Stimulated activated CD8-positive, alpha-beta memory T cell treated with anti-CD3 and anti-CD28 coated beads, Interleukin-15, amount 100 ng/mL, for 24 hours (primary cell): ENCODE results near the gene MLLT1.

ENCODE experiments used
- DNase-seq: peaks from one replicate; pipeline ENCODE4 v3.0.0-alpha.2; 2020; ENCODE audit warnings: low read depth

Gene MLLT1

DNA sequence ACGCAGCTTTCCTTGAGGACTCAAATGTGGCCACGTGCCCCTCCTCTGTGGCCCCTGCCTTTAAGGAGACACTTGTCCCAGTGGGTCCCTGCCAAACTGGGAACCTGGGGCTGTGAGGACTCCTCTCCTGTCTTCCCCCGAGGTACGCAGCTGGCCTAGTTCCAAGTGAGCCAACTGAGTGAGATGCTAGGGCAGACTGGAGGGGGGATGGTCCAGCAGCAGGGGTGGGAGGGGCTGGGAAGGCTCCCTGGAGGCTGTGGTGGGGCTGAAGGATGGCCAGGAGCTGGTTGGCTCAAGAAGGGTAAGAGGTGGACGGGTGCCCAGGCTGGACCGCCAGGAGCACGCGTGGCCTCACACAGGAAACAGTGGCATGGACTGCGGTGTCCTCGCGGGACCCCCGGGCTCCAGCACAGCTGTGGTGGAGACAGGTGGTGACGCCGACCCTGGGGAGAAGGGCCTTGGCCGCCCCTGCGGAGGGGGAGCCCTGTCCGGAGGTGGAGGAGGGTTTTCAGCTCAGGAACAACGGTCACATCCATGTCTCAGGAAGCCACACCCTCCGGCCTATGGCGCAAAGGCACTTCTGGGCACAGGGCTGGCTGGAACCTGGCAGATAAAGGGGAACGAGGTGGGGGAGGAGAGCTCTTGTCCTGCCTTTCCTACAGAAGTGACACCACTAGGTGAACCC, 45.8 kb downstream of the MLLT1 start:
- no peak for DNase-seq

DNA sequence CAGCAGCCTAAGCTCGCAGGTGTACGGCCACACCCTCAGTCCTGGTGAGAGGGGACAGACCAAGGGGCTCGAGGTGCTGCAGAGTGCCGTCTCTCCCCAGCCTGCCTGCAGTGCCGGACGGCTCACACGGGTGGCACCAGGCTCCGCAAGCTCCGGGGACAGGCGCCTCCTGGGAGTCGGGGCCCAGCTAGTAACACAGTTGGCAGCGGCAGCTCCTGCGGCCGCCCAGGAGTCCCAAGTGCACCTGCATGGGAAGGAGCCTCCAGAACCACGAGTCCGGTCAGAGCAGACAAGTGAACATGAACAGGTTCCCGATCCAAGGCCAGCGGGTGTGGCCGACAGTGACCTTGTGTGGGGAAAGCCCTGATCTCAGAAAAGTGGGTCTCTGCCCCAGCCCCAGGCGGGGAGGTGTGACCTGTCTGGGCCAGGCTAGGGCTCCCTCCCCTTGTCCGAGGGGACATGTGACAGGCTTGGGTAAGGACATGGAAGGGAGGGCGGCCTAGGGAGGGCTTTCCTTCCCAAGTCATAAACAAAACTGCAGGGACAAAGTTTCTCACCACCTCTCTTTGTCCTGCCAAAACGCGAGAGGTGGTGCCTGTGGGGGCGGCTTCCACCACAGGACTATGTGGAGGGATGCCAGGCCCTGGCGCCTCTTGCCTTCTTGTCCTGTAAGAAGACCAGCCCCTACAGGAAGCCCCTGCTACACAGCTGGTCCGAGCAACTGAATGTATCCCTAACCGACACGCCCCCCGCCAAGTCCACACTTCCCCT, 46.5 kb downstream of the MLLT1 start:
- no peak for DNase-seq

DNA sequence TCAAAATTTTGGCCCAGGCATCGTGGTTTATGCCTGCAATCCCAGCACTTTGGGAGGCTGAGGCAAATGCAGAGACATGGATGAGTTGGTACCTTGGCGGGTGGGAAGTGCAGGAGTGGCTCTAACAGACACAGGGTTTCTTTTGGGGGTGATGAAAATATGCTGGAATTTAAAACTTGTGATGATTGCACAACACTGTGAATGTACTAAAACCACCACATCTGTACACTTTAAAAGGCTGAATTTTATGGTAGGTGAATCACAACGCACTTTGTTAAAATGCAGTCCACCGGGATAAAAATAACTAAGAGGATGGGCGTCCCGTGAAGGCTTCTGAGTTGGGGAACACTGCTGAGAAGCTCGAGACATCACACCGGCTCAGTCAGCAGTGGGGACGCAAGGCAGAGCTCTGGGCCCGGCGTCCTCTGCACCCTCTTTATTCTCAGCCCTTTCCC, 47.1 kb downstream of the MLLT1 start:
- DNase-seq = no peak

DNA sequence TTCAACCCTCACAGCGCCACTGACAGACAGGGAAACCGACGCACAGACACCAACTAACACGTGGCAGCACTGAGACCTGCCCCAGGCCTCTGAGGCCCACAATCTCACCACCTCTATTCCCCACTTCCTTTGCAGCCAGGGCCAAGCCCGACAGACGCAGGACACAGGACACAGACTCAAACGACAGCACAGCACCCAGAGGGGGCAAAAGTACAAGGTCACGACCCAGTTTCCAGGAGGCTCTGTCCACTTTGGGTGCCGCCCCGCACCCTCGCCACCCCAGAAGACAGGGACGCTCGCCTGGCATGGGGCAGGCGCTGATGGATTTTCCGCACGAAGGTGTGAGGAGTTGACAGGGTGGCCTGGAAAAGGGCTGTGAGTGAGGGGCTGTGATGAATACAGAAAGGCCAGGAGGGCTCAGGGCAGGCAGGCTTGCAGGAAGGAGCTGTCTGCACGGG, 48.8 kb downstream of the MLLT1 start:
- no peak for DNase-seq

DNA sequence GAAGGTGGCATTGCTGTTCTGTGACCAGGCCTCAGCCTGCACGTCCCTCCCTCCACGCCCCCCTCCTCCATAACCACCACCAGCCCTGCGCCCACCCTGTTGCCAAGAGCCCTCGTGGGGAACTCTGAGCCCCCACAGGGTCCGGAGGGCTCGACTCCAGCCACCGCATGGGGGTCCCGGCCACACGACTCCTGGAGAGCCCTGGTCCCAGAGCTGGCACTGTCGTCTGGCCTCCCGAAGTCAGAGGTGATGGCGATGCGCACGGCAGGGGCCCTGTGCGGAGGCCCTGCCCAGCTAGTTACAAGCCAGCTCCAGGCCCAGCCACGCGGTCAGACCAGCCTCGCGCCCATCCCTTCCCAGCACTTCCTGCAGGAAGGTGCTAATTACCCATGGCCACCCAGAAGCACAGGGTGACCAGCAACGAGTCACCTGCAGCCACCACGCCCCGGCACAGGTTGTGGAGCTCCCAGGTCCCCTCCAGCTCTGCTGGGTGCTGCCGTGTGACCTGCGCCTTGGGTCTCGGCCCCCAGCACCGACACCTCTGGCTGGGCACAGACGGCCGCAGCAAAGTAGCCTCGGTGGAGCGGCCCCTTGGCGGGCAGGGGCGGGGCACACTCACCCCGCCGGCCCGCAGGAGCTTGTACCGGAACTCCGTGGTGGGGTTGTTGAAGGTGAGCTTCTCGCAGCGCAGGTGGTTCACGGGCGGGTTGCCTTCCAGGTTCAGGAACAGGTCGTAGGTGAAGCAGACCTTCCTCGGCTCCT, 49.6 kb downstream of the MLLT1 start:
- DNase-seq = no peak

DNA sequence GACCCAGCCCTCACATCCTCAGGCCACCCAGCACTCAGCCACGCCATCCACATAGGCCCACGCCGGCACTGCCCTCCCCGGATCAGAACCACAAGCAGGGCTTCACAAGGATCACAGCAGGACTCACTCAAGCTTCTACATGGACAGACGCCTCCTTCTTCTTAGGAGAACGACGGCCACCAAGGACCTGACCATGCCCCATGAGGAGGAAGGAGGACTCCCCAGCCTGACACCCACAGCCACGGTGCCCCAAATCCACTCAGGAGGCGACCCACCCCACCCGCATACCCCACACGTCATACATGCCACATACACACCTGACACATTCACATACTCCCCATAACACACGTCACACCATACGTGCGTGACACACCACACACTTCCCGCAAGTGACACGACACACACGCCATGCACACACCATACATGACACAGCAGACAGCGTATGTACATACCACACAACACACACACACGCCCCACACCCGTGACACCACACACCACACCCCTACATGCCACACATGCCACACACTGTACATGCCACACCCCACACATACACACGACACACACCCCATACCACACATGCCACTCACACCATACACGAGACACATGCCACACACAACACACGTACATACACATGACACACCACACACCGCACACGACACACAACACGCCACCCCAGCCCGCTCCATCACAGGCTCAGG, 50.4 kb downstream of the MLLT1 start:
- no peak for DNase-seq

DNA sequence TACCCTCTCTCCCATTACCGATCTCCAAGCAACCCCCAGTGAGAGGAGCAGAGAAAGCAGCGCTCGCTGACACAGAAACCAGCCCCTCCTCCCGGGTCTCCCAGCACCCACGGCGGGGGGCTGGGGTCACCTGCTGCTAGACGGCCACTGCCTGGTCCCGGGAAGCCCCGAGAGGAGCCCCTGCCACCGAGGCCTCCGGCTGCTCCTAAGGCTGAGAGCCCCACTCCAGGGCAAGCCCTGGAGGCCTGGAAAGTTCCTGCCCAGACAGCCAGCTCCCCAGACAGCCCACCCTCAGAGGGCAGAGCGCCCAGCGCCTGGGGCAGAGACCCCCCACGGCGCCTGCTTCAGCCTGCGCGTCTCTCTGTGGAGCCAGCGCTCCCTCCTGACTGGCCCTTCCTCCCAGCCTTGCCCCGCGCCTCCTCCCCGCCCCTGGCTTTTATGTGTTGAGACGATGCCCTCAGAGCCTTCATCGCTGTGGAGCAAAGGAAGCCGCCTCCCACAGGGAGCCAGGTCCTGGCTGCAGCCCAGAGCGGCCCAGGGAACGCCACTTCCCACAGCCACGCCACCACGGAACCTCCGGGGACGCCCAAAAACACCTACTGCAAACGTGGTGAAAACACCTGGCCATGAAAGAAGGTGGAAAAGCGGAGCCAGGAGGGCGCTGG, 51.1 kb downstream of the MLLT1 start:
- no peak for DNase-seq

DNA sequence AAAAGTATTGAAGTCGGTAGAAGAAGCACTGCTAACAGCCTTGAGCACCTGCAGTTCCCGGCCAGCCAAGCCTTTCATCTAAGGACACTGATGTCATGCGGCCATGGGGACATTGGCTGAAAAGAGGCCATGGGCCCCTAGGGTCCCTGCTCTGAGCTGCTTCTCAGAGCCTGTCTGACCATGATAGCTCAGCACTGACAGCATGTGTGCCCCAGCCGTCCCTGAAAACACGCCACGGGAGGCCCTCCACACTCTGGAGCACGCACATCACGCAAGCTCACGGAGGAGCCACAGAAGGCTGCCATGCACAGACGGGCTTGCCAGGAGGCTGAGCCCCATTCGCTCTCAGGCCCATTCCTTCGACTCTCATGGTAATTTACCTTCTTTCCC, 51.8 kb downstream of the MLLT1 start:
- DNase-seq = no peak

DNA sequence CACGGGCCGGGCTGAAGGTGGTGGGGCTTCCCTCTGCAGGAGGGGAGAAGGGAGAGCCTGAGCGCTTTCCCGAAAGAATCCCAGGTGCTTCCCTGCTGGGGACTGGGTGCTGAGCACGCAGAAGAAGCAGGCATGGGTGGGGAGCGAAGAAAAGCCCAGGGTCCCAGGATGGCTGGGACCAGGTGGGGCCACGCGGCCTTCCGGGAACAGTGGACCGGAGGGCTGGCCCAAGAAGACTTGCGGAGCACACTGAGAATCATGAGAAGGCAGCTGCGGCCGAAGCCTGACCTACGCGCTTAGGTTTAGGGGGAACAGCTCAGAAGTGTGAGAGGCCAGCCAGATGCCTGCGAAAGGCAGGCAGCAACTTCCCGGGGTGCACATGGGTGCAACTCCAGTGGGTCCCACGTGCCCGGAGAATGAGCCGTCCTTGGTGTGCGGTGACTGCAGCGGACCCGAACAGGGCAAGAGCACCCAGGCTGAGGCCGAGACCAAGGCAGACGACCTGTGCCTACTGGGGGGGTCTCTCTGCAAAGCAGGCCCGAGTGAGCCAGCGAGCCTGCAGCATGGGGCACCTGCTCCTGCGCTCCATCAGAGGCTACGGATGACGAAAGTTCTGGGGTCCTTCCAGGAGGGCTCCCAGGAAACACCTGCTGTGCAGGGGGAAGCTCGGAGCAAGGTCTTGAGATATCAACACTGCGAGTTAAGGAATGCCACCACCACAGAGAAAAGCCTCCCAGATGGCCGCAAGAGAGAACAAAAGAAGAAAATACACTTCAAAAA, 52.4 kb downstream of the MLLT1 start:
- DNase-seq = no peak

DNA sequence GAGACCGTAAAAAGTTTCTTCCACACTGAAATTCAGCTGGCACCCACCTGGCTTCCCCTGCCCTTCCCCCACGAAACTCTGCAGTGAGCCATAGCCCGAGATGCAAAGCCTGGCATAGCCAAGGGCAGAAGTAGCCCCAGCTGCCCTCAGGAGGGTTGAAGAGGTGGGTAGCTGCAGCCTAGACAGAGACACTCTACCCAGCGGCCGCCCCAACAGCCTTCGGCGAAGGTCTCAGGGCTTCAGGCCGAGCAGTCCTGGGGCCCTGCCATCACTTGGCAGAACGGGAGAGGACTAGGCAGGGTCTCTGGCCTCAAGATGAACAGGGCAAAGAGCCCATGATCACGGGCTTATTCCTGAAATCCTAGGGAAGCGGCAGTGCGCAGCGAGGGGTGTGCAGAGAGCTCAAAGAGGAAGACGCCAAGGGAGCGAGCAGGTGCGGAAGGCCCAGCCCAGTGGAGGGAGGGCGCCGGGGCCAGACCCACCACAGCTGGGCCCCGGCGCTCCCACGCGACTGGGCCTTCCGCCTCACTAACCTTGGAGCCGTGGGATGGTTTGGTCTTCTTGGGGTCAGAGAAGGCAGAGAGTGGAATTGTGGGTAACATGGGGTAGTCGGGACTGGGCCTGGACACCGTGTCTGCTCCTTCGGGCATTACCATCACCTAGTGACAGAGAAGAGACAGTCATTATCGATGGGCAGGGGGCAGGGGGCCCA, 53.2 kb downstream of the MLLT1 start:
- DNase-seq = no peak

DNA sequence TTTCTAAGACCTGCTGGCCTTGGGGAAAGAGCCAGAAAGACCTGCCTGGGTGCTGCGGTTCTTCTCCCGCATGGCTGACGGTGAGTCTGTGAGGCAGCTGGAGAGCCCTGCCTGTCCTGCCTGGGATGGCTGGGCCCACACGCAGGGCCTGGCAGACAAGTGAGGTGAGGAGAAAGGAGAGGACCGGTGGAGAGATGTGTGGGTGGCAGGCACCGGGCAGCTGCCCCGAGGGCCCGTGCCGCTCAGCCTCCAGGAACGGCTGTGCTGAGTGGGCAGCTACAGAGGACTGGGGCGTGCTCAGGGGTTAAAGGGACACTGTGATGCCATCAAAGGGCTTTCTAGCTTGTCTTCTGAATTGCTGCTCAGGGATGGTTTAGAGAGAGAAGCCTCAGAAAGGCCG, 53.8 kb downstream of the MLLT1 start:
- DNase-seq = no peak

DNA sequence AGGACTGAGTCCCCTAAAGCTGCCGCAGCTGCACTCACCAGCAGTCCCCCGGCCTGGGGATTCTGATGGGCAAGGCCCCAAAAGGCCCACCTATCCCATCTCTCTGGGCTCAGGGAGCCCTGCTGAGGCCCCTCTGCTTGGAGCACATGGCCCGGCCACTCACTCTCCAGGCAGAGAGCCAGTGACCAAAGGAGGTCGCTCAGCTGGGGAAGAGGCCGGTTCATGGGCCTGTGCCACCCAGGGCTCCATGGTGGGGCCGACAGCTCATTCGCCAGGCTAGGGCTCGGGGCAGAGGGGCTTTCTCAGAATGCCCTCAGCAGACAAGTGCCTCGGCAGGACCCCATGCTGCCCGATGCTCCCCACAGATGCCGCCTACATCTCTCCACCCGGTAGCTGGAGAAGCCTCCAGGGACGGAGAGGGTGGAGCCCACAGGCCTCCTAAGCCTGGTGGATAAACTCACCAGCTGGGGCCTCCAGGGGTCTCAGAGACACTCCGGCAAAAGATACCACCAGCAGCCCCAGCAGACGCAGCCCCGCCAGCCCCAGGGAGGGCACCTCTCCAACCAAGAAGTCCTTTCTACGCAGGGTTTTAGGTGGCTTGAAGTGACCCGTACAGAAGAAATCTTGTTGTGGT, 54.4 kb downstream of the MLLT1 start:
- no peak for DNase-seq

DNA sequence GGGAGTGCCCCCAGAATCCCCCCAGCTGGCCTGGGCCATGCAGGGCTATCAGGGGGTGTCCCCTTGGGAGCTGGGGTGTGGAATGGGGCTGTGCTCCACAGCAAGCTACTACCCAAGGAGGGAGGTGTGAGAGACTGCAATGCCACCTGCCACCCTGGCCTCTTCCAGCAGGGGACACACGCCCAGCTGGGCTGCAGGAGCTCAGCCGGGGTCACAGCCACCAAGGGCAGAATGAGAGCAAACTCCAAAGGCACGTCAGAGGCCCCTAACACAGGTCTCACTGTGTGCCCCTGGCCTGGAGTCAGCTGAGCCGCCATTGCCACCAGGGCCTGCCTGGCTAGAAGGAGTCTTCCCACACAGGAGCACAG, 55.5 kb downstream of the MLLT1 start:
- no peak for DNase-seq

DNA sequence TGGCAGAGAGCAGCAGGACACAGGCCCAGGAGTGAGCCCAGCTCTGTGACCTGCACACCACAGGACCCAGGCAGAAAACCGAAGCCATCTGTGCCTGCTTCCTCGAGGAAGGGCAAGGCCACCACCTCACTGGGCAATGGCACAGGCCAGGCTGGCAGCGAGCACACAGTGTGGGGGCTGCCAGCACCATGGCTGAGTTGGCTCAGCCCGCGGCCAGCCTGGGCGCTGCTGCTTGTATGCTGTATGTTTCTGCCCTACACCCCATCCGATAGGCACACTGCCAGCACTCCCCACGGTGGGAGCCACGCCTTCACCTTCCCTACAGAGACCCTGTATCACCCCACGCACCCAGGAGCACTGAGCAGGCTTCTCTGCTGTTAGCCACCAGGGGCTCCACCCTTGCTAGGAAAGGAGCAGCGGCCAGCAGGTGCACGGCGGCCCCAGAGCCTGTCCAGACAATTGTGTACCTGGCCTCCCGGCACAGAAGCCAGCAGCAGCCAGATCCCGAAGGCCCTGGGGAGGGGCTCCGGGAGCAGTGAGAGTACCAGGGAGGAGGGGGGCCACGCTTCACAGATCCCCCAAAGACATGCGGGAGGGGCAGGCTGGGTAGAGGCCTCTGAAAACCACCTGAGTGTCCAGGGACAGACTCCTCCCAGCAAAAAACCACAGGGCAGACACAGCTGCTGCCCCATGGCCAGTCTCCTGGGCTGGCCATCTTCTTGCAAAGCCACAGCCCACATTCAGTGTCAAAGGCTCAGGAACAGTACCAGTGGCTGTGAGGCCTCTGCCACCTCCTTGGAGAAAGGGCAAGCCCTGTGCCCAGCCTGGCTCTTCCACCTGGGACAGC, 56.1 kb downstream of the MLLT1 start:
- DNase-seq = no peak

DNA sequence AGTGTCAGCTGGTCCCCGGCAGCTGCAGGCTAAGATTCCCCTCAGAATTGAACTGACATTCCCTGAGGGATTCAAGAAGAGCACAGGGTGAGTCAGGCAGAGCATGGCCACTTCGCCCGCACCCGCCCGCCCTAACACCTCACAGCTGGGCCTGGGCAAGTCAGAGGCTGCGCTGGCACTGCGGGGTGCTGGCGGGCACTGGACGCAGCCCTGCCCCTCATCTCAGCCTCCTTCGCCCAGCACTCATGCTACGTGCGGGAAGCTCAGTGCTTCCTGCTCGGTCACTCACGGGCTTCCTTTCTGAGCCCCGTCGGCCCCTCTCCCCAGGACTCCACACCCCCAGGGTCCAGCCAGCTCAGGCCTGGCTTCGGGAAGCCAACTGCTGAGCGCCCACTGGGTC, 56.9 kb downstream of the MLLT1 start:
- DNase-seq = no peak

DNA sequence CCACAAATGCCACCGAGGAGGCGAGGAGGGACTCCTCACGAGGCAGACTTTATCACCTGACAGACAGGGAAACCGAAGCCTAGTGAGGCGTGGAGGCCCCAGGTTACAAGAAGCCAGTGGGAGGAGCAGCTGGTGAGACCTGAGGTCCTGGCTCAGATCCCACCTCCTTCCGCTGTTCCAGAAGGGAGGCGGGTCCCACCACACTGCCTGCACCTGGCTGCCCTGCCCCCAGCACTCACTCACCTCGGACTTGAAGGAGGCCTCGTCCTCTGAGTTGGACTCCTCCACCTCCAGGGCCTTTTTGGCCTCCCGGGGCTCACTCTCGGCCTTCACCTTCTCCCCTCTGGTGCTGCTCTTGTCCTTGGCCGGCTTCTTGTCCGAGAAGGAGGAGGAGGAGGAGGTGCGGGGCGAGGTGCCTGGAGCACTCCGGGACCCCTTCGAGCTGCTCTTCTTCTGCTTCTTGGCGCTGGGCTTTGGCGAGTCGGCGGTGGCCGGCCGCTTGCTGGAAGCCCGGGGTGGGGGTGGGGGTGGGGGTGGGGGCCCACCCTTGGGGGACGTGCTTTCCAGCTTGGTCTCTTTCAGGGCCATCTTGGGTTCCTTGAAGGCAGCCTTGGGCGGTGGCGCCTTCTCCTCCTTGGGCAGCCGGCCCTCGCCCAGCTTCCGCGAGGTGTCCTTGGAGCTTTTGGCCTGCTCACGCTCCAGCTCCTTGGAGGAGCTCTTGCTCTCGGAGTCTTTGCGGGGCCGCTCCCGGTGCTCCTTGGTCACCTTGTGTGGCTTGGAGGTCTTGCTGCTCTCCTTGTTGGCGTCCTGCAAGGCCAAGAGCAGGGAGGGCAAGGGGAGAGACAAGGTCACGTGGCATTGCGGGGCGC, 57.7 kb downstream of the MLLT1 start:
- no peak for DNase-seq

DNA sequence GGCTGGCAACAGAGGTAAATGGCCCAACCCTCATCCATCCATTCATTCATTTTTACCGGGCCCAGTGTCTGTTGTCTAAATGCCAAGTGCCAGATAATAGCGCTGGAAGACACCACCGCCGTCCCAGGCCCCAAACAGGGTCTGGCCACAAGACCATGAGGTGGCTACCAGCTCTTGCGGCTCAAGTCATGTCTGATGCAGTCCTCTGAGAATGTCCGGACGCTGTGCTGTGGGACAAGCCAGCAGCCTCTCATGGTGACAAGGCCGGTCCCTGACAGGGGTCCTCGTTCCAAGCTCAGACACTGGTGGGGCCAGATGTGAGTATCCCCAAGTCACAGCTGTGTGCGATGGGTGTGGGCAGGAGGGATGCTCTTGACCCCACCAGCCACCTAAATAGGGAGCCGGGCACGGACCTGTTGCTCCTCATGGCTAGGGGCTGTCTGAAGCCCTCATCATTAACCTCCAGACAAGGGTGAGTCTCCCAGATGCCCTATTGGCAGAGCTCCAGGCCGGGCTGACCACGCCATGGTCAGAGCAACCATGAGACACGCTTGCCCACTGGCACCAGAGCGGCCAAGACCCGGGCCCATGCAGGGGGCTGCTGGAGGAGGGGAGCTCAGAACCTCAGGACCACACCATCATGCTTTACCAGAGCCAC, 58.4 kb downstream of the MLLT1 start:
- no peak for DNase-seq
